GM18861 (cell line): Measurements from ENCODE around the gene ID2.

Experiments
- ATAC-seq: cut with Tn5 transposase; IDR thresholded peaks from one replicate; pipeline ENCODE4 v1.9.1; 2021; ENCODE audit not compliant: unreplicated experiment

Gene ID2

DNA sequence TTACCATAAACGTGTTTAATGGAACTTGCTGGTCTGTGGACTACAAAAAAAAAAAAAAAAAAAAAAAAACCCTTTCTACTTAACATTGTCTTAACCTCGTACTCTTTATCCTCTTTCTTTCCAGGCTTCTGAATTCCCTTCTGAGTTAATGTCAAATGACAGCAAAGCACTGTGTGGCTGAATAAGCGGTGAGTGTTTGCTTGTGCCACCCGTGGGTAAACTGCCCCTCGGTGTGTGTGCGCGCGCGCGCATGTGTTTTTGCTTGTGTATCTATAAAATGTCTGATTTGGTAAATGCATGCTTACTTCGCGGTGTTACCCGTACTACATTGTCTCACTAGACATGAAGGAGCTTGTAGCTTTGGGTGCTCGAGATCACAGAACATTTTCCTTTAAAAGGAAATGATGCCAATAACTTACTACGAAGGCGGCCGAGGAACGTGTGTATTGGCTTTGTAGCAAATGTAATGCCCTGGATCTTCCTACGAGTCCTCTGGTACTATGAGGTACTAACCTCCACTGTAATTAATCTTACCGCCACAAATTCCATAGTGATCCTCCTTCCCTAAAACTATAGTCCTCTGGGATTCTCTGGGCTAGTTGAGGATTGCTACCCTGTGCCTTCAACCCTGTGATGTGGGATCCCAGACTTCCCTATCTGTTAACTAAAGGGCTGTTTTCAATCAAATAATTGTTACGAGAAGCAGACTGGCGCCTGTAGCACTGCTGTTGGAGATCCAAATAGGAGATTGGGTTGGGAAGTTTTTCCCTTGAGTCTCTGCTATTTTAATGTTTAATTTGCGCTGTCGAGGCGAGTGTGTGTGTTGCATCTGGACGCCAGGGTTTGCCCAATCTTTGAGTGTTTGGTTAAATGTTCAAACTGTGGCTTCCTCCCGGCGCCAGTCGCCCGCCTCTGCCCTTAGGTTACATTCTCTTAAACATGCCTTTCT lies 1.1 kb downstream of the ID2 start:
- ATAC-seq: no peak

DNA sequence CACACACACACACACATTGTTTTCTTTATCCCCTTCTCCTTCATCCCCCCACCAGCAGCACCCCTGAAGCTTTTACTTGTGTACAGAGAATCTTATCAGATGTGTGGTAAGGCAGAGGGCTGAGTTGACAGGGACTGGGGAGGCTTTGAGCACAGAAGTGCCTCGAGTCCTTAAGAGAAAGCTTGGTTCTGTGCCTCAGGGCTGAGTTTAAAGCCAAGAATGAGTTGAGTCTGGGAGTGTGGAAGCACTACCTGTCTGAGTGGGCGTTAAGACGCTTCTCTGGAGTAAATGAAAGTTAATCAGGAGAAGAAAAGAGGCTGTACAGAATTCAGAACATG lies 2.7 kb downstream of the ID2 start:
- no peak for ATAC-seq

DNA sequence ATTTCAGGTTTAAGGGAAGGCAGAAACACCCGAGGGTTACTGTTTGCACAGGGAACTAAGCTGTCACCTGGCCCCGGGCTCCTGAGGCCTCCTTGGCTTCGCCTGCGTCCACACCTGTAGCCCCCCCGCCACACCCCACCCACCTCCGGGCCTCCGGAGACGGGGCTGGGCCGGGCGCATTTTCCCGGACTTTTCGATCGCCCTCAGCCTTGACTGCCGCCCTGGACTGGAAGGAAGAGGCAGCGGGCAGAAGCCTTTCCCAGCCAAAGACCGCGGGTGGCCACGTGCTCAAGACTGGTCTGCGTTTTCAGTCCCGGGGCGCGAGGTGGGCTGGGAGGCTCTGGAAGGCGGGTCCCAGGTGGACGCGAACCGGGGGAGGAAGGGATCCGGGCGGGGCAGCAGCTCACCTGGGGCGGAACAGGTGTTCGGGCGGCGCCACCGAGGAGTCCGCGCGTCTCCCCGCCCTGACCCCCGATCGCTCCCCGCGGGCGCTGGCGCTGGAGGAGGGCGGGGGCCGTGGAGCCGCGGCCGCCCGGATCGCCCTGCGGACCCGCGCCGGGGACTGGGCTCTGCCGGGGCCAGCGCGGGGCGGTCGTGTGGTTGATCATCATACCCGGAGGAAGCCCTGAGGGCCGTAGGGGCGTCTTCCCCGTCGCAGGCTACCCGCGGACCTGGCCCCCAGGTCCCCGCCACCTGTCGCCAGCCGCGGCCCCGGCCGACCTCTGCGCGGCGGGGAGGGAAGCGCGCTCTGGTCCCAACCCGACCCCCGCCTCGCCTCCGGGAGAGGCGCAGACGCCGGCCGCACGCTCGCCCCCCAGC lies 3.2 kb downstream of the ID2 start:
- no peak for ATAC-seq

DNA sequence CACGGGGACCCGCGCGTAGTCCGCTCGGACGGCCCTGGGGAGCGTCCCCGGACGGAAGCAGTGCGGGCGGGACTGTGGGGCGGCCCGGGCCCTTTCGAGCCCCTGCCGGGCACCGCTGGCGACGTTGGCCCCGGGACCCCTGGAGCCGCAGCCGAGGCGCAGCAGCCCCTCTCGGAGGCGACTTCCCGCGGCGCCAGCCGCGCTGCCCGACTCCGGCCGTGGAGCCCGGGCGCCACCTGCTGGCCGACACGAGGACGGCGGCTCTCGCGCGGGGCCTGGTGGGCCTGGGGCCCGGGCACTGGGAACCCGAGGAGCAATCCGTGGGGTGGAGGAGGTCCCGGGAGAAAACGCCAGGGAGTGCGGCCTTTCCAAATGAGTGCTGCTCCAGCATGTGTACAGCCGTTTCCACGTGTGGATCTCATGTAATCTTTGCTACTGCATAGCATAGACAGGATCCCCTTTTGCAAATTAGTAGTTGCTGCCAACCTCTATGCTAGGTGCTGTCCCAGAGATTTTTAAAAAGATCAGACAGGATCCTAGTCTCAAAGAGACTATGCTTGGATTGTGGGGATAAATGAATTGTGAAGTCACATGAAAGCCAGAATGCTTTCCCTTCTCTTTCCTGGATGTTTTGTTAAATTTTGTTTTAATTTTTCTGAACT lies 4.0 kb downstream of the ID2 start:
- peak; percentile 20 for ATAC-seq

DNA sequence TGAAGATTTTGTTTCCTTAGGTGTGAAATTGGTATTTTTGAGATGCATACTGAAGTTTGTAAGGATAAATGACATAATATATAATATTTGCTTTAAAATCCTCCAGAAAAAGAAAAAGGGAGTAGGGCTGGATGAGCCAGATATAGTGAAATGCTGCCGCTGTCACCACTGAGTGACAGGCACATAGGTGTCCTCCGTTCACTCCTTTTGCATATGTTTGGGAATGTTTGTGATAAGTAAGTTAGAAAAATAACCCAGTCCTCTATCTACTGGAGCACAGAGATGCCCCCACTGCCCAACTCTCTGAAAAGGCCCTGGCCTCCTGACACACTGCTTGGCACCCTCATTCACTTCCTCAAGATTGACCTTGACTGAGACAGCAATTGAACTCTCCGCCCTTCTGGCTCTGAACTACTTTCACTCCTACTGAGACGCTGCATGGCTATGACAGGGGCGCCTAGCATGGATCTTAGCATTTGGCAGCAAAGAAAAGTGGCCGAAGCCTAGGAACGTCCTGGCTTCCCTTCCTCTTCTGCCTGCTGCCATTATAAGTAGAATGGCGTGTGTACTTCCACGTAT lies 10.1 kb downstream of the ID2 start:
- ATAC-seq: no peak

DNA sequence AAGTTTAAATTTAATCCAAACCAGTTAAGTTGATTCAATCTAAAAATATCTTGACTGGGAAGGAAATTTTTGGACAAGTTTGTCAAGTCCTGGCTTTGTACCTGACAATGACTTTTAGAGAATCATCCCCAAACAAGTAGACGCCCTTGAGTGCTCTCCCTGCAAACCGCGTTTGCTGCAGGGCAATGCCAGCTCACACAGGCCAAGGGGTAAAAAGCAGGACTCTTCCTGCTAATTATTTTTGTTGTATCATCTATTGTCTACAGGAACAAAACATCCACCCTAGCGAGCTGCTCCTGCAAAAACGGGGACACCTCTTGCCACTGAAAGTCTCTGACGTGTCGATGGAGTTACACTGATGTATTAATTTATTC lies 10.9 kb downstream of the ID2 start:
- no peak for ATAC-seq

DNA sequence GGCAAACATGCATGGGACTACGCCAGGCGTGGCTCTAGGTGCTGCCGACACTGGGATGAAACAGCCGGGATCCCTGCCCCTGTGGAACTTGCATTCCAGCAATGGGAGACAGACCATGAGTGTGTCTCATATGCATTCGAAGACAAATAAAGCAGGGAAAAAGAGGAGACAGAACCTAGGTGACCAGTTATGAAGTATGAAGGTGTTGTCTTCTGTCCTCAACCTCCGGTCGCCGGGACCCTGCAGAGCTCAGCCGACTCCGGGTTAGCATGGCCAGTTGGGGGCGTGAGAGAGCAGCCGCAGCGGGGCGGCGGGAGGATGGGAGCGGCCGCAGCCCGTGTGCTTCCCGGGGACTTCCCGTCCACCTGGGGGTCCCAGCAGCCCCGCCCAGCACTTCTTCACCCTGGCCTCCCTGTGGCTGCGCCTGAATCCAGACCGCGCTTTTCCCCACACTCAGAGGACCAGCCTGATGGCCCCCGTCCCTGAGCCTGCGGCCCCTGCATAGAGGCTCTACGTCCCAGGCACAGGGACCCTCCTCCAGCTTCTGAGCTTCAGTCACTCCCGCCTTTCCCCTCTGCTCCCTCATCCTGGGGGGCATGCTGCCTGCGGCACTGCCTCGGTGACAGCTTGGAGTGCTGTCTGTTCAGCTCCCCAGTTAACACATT lies 11.4 kb downstream of the ID2 start:
- ATAC-seq: no peak

DNA sequence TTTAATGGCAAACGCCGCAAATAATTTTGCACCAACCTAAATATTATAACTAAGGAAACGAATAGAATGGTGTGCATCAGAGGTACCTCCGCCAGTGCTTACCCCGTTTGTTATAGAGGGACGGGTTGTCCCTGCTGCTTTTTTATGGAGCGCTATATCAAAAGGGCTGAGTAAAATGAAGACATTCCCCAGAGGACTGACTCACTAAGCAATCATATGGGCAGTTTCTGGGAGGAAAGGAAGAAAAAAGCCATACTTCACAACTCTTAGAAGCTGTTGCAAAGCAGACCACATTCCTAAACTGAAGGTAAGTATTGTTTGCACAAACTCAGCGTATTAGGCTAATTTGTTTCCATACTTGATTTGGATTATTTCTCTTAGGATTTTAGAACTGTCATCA lies 12.9 kb downstream of the ID2 start:
- ATAC-seq: no peak

DNA sequence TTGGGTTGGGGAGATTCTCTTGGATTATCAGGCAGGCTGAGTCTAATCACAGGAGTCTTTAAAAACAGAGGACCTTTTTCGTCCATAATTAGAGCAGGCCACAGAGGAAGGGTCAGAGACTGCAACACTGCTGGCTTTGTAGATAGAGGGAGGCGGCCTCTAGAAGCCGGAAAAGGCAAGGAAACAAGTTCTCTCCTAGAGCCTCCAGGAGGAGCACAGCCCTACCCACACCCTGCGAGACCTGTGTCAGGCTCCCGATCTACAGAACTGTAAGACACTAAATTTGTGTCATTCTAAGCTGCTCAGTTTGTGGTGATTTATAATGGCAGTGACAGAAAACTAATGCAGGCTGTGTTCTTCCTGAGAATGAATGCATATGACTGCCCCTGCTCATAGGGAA lies 15.3 kb downstream of the ID2 start:
- ATAC-seq: no peak

DNA sequence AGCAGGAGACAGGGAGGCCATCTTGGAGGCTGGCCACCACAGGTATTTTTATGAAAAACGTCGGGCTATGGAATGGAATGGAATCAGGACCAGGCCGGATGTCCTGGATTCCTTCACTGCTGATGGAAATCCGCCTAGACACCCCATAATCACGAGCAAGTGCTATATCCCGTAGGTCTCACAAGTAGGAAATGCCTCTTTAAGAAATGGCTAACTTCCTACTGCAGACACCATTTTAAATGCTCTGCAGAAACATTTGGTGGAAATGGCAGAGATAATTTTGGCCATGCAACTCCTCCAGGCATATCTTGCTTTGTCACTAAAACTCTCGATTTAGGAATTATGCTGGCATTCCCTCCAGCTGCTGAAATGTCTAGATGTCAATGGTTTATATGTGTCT lies 18.0 kb downstream of the ID2 start:
- ATAC-seq: no peak

DNA sequence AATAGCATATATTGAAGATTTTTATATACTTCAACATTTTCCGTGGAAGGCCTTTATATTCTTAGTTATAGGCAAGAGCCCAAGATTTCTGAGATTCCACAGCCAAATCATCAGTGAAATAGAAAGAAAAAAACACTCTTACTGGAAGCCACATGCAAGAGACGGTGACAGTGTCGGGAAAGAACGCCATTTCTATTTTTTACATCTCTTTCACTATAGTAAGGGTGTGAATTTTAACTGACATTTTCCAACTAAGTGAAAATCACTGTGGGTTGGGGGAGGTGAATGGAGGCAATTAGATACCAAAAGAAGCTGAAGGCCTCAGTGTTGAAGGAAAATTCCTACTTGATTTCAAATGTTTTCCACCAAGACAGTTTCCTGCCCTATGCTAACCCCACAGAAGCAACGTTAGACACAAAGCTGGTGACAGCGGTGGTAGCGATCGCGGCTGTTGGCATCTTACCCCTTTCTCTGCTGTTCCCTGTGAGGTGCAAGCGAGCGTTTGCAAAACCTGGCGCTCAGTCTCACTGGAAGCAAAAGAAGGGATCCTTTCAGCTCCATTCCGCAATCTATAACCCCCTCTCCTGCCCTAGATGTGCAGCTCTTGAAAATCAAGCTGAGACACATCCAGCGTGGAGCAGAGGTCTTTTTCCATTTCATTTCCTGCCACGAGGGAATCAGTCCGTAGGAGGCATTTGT lies 20.0 kb downstream of the ID2 start:
- no peak for ATAC-seq

DNA sequence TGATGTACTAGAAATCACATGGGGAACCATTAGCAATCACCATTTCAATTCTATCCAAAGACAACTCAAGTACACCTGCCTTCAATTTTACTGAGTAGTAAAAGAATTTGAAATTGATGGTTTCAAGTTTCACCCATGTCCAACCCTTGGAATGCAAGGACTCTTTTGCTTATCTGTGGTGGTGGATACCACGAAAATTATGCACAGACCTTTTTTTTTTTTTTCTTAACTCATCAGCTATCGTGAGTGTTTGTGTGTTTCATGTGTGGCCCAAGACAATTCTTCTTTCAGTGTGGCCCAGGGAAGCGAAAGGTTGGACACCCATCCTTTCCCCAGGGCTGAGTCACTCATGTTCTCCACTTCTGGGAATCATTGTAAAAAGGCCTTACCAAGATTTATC lies 23.1 kb downstream of the ID2 start:
- no peak for ATAC-seq

DNA sequence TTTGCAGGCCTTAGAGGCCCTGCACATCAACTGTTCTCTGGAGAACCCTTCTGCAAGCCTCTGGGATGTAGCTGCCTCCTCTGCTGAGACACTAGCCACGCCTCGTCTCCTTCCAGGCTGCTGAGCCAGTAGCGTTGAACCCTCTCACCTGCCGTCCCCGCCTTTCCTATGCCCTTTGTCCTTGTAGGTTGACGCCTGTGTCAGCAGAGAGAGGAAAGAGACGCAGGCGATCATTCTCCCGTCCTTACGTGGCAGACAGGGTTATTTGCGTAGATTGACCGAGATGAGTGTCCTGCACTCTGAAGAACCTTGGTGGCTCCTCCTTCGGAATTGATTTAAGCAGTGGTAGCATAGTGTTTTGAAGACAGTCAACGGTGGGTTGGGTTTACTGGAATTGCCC lies 27.8 kb downstream of the ID2 start:
- ATAC-seq: no peak

DNA sequence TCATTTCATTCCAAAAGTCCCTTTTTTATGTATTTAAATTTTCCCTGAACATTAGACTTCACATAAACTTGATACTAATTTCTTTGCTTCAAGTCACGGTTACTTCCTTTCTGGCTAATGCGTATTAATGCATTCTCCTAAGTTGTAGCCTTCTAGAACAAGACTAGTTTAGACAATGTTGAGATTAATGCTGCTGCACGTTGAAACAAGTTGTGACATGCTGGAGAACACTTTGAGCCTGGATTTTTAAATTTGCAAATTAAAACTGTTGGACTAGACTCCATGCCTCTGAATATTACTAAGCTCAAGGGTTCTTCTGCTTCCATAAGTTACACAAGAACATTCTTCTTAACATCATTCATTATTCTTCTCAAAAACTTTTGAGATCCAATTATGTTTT lies 29.1 kb downstream of the ID2 start:
- ATAC-seq: no peak

DNA sequence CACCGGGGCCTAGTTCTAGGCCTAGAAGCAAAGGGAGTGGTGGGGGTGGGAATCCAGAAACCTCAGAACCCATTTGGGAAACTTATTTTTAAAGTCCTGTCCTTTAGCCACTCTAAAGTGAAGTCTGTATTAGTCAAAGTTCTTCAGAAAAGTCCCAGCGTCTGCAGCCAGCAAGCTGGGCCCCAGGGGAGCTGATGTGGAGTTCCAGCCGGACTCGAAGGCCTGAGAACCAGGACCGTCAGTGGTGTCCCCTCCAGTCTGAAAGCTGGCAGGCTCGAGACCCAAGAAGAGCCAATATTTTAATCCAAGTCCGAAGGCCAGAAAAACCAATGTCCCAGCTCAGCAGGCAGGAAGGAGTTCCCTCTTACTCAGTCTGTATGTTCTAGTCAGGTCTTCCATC lies 32.4 kb downstream of the ID2 start:
- no peak for ATAC-seq

DNA sequence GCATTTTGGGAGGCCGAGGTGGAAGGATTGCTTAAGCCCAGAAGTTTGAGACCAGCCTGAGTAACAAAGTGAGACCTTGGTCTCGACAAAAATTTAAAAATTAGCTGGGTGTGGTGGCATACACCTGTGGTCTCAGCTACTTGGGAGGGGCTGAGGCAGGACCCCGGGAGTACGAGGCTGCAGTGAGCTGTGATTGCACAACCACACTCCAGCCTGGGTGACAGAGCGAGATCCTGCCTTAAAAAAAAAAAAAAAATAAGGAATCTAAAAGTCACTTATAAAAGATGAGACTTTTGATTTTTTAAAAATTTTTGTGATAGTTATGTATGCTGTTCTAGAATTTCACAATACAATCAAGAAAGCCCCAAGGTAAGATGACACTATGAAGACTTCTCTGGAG lies 33.1 kb downstream of the ID2 start:
- no peak for ATAC-seq

DNA sequence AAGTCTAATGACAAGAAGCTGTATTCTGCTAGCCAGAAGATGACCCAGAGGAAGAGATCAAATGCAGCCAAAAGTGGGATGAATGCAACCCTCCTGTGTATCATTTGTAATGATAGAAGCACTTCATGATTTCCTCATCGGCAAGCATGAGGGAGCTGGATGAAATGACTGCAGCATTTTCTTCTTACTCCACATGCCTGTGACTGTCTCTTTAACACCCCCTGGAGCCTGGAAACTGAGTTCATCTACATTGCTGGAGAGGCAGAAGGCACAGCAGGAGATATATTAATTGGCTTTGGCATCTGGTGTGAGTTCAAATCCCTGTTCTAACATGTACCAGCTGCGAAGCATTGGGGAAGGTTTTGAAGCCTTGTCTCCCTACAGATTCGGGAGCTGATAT lies 37.7 kb downstream of the ID2 start:
- ATAC-seq: no peak

DNA sequence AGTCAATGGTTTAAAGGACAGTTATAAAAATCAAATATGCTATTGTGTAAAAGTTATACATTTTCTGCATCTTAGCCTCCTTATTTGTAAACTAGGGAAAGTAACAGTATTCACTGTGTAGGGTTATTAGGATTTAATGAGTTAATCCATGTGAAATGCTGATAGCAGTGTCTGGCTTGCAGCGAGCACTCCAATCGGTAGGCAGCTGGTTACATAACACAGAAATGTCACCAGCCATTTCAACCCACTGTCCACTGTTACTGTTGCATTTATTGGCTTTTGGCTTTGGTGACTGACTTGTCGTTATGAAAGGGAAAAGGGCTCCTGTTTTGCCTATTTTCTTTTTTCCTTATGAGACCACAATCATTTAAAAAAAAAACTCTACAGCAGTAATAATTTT lies 38.9 kb downstream of the ID2 start:
- no peak for ATAC-seq

DNA sequence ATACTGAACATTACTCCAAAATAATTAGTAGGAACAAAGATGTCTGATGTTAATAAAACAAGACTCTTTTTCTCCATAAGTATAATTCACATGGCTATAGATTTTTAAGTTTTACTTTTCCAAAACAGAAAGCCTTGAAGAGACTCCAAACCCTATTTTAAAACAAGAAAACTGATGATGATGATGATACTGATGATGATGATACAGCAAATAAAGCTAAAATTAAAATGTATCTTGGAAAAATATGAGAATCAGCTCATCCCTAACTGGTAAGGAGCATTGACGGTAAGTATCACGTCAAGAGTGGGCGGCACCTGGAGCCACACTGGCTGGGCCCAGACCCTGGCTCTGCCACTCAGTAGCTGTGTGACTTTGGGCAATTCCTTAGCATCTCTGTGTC lies 39.6 kb downstream of the ID2 start:
- no peak for ATAC-seq

DNA sequence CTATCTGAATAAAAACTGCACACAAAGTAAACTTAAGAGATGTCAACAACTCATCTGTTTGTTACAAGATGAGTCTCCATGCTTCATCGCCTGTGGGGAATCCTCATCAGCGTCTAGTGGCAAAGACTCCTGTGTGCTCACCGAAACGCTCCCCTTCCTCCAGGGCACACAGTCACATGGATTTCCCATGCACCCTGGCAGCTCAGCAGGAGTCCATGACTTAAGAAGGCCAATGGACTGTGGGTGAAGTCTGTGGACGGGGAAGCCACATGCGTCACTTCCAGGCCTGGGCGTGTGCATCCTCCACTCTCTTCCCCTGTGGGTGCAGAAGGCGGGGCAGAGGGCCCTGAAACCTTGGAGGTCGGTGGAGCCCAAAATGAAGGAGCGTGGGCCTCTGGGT lies 41.1 kb downstream of the ID2 start:
- ATAC-seq: no peak
